Body of pancreas (tissue), 4 donors: Measurements from ENCODE around the gene MTRF1L. TPM values are rescaled to one million over a fixed set of nuclear protein-coding genes. Genes with fewer than 3 reads are reported as not detected.

Source experiments
- ATAC-seq: fragments of 150-250 bp; one replicate; pipeline ENCODE4 v1.9.1; 2016
- DNase-seq, 4 donors: peaks; one replicate each; pipeline ENCODE4 v3.0.0-alpha.2; 2019
- H3K27ac ChIP-seq, 4 donors: fragments of 200-600 bp; sonication (generic); 1 replicate in 3 of 4; 2 replicates in 1 of 4; pipeline versions ENCODE4 v1.5.1 to v1.6.1; 2016 to 2019; ENCODE audit warnings: mild to moderate bottlenecking in 1 of 4, mixed read lengths in 1 of 4, moderate library complexity in 1 of 4
- H3K27me3 ChIP-seq, 2 donors: fragments of 200-600 bp; sonication (generic); one replicate each; pipeline ENCODE4 v1.6.0; 2016; ENCODE audit warnings: mild to moderate bottlenecking in 1 of 2
- H3K36me3 ChIP-seq, 2 donors: fragments of 200-600 bp; sonication (generic); replicated peaks in 1 of 2; 2 replicates each; pipeline ENCODE4 v1.5.1; 2016; ENCODE audit warnings: low read depth in 2 of 2; ENCODE audit not compliant: insufficient read depth in 1 of 2
- H3K4me1 ChIP-seq: fragments of 200-600 bp; sonication (generic); one replicate; pipeline ENCODE4 v1.6.0; 2016
- H3K4me3 ChIP-seq, 2 donors: fragments of 200-600 bp; sonication (generic); 1 replicate in 1 of 2; 2 replicates in 1 of 2; pipeline ENCODE4 v1.5.1; 2016 to 2019
- H3K9me3 ChIP-seq, 3 donors: fragments of 200-600 bp; sonication (generic); 1 replicate in 2 of 3; 2 replicates in 1 of 3; pipeline ENCODE4 v1.5.1; 2016
- POLR2A ChIP-seq, 3 donors: fragments of 450-650 bp; IDR thresholded peaks; one replicate each; pipeline ENCODE4 v1.6.1; 2016; ENCODE audit warnings: antibody characterized with exemption in 3 of 3, mild to moderate bottlenecking in 2 of 3
- WGBS, 2 donors: methylation state at CpG; one replicate each; pipeline ENCODE4 v1.1.5; 2017; 5-methylcytosine and 5-hydroxymethylcytosine counted together
- intact Hi-C: fragments of 100-400 bp; cut with DNase I; formaldehyde crosslinking; loops from one replicate; pipeline ENCODE4 v1.15.1; 2023
- total RNA-seq, 2 donors: library from RNA; depleted of rRNA; stranded (reverse); fragments of >200 nt; gene quantifications; one replicate each; pipeline ENCODE4 v1.1.0, GENCODE V29; 2016
- TF ChIP-seq, protein P1 (sequence below), 7 experiments: fragments of 450-650 bp in 4 of 7; fragments of 200-600 bp in 3 of 7; sonication (generic) in 3 of 7; IDR thresholded peaks; one replicate each; pipeline ENCODE4 v1.5.1; 2016 to 2019; ENCODE audit warnings: antibody characterized with exemption in 7 of 7

Gene MTRF1L
- total RNA-seq, 2 donors from 2014 or later = 8.6 to 22.7 TPM

DNA sequence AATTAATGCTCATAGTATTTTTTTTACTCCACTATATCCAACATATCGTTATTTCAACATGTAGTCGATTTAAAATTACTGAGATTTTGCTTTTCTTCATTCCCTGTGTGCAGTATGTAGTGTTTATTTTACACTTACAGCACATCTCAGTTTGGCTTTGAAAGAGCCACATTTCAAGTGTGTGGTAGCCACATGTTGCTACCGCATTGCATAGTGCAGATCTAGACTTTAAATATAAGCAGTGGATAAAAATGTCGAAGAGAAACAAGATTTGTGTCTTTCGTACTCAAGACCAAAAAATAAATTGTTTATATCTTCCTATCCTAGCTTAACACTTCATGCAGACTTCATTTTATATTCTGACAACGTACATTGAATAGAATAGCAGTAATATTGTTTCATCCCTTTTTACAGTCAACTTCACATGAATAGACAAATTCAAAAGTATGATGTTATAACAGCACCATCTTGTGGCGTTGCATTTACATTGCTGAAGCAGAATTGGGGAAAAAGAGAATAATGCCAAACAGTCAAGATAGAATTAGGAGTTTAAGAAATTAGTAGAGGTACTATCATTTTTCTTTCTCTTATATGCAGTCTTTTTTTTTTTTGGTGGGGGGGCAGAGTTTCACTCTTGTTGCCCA, 49.5 kb downstream of the MTRF1L start:
- TF ChIP-seq, protein P1, sequence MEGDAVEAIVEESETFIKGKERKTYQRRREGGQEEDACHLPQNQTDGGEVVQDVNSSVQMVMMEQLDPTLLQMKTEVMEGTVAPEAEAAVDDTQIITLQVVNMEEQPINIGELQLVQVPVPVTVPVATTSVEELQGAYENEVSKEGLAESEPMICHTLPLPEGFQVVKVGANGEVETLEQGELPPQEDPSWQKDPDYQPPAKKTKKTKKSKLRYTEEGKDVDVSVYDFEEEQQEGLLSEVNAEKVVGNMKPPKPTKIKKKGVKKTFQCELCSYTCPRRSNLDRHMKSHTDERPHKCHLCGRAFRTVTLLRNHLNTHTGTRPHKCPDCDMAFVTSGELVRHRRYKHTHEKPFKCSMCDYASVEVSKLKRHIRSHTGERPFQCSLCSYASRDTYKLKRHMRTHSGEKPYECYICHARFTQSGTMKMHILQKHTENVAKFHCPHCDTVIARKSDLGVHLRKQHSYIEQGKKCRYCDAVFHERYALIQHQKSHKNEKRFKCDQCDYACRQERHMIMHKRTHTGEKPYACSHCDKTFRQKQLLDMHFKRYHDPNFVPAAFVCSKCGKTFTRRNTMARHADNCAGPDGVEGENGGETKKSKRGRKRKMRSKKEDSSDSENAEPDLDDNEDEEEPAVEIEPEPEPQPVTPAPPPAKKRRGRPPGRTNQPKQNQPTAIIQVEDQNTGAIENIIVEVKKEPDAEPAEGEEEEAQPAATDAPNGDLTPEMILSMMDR (IDR thresholded peaks at IDR 0.05) = peak in 6 of 7 experiments; percentile 10 to 43 (median 32)
- TF ChIP-seq POLR2A (IDR thresholded peaks at IDR 0.05) = no peak
- ATAC-seq = no peak
- intact Hi-C loops = no loop called here
- Histone ChIP-seq H3K9me3 (no peaks in the 10 kb centered on the region), H3K27me3 (no peaks in the 10 kb centered on the region), H3K36me3 (no peaks in the 10 kb centered on the region), H3K27ac (no peak overlapping the region), H3K4me3 (no peak overlapping the region), H3K4me1 (peaks cover 8% of the 10 kb centered on the region)
- 60 to 65% methylated on average over 7 of the region's 7 CpGs for WGBS, 2 donors
- DNase-seq = no peak

DNA sequence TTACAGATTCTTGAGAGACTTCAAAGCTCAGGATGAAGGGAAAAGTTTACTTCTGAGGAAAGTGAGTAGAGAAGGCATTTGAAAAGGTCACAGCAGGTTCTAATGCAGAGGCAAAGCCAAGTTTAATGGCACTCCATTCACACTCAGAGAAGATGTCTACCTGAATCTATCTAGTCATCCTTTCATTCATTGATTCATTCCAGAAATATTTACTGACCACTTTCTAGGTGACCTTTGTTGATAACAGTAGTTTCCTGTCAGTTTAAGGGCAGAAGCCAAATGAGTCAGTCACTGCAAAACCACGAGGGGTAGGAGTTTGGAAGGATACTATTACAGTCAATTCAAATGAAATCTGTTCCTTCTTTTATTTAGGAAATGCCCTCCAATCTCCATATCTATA, 50.5 kb downstream of the MTRF1L start:
- Histone ChIP-seq H3K27ac (no peak overlapping the region), H3K27me3 (no peaks in the 10 kb centered on the region), H3K4me1 (peaks cover 10% of the 10 kb centered on the region), H3K4me3 (no peak overlapping the region), H3K9me3 (no peaks in the 10 kb centered on the region), H3K36me3 (no peaks in the 10 kb centered on the region)
- no peak for DNase-seq
- intact Hi-C loops = no loop called here
- 0 to 9% methylated on average over 1 of the region's 1 CpG for WGBS, 2 donors
- TF ChIP-seq, protein P1 (IDR thresholded peaks at IDR 0.05) = no peak
- TF ChIP-seq POLR2A (IDR thresholded peaks at IDR 0.05) = no peak
- ATAC-seq = no peak

DNA sequence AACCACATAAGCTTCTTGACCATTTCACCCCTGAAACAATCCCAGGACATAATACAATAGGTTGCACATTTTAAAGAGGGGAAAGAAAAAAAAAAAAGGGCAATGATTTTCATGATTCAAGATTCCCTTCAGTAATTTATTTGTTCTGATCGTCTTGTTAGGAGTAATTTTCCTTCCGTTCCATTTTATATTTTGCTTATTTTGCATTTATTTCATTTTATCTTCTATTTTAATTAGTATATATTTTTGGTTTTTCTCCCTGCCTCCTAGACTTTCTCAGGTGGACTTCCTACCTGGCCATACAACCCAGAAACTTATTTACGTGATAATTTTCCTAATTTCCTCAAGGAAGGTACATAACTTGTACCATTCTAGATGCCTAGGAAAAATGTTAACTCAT, 52.3 kb downstream of the MTRF1L start:
- Histone ChIP-seq H3K27me3 (no peaks in the 10 kb centered on the region), H3K4me1 (peaks cover 10% of the 10 kb centered on the region), H3K9me3 (no peaks in the 10 kb centered on the region), H3K36me3 (no peaks in the 10 kb centered on the region), H3K27ac (no peak overlapping the region), H3K4me3 (no peak overlapping the region)
- 51 to 63% methylated on average over 3 of the region's 3 CpGs for WGBS, 2 donors
- TF ChIP-seq POLR2A (IDR thresholded peaks at IDR 0.05) = no peak
- TF ChIP-seq, protein P1 (IDR thresholded peaks at IDR 0.05) = no peak
- intact Hi-C loops = no loop called here
- no peak for DNase-seq
- no peak for ATAC-seq

DNA sequence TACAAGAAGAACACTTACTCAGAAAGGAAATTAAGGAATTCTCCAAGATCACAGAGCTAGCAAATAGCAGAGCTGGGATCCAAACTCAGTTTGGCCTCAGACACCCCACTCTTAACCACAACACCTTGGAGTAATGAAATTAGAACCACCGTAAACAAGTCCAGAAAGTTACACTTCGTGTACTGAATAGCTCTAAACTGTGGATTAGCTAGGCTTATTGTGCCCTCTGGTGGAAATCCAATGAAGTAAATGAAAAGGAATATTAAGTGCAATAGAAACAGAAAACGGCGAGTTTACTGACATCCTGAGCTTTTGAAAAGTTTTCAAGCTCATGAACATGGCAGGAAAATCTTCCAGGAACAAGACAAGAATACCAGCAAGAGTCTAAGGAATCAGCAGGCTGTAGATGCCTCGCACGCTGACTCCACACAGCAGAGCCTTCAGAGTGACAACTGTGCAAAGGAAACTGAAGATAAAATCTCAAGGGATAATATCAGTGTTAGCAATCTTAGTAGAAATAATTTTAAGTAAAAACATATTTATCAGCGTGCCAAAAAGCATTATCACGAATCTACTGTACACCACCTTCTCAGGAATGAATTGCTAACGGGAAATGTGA, 54.2 kb downstream of the MTRF1L start:
- Histone ChIP-seq H3K36me3 (no peaks in the 10 kb centered on the region), H3K4me3 (no peak overlapping the region), H3K27ac (no peak overlapping the region), H3K9me3 (no peaks in the 10 kb centered on the region), H3K27me3 (no peaks in the 10 kb centered on the region), H3K4me1 (peaks cover 10% of the 10 kb centered on the region)
- TF ChIP-seq, protein P1 (IDR thresholded peaks at IDR 0.05) = peak; percentile 18 to 68 (median 61)
- no peak for TF ChIP-seq POLR2A (IDR thresholded peaks at IDR 0.05)
- intact Hi-C loops = no loop called here
- DNase-seq (no peak), ATAC-seq (peak; percentile 71)
- WGBS, 2 donors = 18% methylated on average over 9 of the region's 9 CpGs

DNA sequence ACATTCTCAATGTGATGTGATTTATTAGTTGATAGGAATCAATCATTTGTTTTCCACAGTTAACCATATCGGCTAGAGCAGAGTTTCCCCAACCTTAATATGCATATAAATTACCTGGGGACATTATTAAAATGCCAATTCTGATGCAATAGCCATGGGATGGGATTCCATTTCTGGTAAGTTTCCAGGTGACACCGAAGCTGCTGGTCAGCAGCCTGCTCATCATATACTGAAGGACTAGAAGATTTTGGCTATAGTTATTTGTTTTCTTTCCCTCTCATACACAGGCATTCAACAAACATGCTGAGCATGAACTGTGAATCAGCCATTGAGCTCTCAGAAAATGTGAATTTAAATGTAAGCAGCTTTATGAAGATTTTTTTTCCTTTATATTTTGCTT, 55.5 kb downstream of the MTRF1L start:
- intact Hi-C loops = no loop called here
- H3K4me1 ChIP-seq = peaks cover 10% of the 10 kb centered on the region
- no peak for ATAC-seq
- H3K27me3 ChIP-seq = no peaks in the 10 kb centered on the region
- H3K4me3 ChIP-seq = no peak overlapping the region
- DNase-seq = no peak
- H3K27ac ChIP-seq = no peak overlapping the region
- WGBS, 2 donors = 39 to 47% methylated on average over 2 of the region's 2 CpGs
- H3K36me3 ChIP-seq = no peaks in the 10 kb centered on the region
- no peak for TF ChIP-seq POLR2A (IDR thresholded peaks at IDR 0.05)
- TF ChIP-seq, protein P1 (IDR thresholded peaks at IDR 0.05) = no peak
- no peaks in the 10 kb centered on the region for H3K9me3 ChIP-seq
